Effector CD4-positive, alpha-beta T cell (primary cell): ENCODE data around the gene MPZL2.

Source experiments
- DNase-seq: peaks from one replicate; pipeline ENCODE4 v3.0.0-alpha.2; 2020

The MPZL2 gene

GRCh38 chr11:118217575-118217974, 46.5 kb downstream of the MPZL2 start:
- no peak for DNase-seq

GRCh38 chr11:118216621-118217481, 47.2 kb downstream of the MPZL2 start:
- peak; percentile 43 for DNase-seq

GRCh38 chr11:118215765-118216164, 48.3 kb downstream of the MPZL2 start:
- DNase-seq: no peak

- no peak for DNase-seq
Observed at GRCh38 chr11:118215262-118215661, 48.8 kb downstream of the MPZL2 start.

- no peak for DNase-seq
Observed at GRCh38 chr11:118214210-118214914, 49.7 kb downstream of the MPZL2 start.

GRCh38 chr11:118213781-118214180, 50.3 kb downstream of the MPZL2 start:
- no peak for DNase-seq

- DNase-seq: no peak
Observed at GRCh38 chr11:118213201-118213600, 50.9 kb downstream of the MPZL2 start.

- DNase-seq: no peak
Observed at GRCh38 chr11:118212781-118213191, 51.3 kb downstream of the MPZL2 start.

GRCh38 chr11:118212131-118212725, 51.9 kb downstream of the MPZL2 start:
- DNase-seq: no peak

- no peak for DNase-seq
Observed at GRCh38 chr11:118211006-118211405, 53.1 kb downstream of the MPZL2 start.

GRCh38 chr11:118210323-118210722, 53.8 kb downstream of the MPZL2 start:
- no peak for DNase-seq

- DNase-seq: no peak
Observed at GRCh38 chr11:118209033-118209432, 55.1 kb downstream of the MPZL2 start.

GRCh38 chr11:118207079-118207478, 57.0 kb downstream of the MPZL2 start:
- DNase-seq: no peak

GRCh38 chr11:118206391-118207031, 57.6 kb downstream of the MPZL2 start:
- no peak for DNase-seq

- DNase-seq: no peak
Observed at GRCh38 chr11:118205606-118206378, 58.3 kb downstream of the MPZL2 start.
